NCI-H446 treated with DMSO at 0.1 percent for 48 hours (cell line): ENCODE measurements around the gene ETS2.

Experiments
- DNase-seq: peaks from one replicate; lab custom pipeline; 2025; lab: John Stamatoyannopoulos, UW

ETS2 gene

DNA sequence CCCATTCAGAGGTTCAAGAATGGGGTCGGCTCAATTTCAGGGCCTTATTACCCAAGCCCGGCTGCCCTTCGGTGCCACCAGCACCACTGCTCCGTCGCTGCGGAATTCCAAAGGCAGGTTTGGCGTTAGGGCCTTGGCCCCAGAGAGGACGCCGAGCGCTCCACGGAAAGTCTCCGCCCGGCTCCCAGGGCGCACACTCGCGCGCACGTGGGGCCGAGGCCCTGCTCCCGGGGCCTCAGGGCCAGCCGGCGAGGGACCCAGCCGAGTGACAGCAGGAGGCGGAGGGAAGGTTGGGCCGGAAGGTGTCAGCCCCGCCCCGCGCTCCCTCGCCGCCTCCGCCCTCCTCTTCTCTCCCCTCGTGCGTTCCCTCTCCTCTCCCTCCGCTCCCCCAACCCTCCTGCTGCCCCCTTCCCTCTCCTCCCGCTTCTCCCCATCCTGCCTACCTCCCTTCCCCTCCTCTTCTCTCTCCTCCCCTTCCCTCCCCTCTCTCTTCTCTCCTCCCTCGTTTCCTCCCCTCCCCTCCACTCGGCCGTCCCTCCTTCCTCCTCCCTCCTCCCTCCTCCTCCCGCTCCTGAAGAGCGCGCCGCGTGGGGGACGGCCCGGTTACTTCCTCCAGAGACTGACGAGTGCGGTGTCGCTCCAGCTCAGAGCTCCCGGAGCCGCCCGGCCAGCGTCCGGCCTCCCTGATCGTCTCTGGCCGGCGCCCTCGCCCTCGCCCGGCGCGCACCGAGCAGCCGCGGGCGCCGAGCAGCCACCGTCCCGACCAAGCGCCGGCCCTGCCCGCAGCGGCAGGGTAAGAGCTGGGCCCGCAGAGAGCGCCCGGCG is at the start of gene ETS2:
Gene ETS2, plus strand, starts transcription at position 602 of the 825 bp plus-strand sequence. CDS start 4,106 bp downstream, outside the sequence.
- peak; percentile 65 for DNase-seq

GRCh38 chr21:38756746-38757145 is 49.0 kb upstream of the ETS2 start:
- DNase-seq, result no peak

DNA sequence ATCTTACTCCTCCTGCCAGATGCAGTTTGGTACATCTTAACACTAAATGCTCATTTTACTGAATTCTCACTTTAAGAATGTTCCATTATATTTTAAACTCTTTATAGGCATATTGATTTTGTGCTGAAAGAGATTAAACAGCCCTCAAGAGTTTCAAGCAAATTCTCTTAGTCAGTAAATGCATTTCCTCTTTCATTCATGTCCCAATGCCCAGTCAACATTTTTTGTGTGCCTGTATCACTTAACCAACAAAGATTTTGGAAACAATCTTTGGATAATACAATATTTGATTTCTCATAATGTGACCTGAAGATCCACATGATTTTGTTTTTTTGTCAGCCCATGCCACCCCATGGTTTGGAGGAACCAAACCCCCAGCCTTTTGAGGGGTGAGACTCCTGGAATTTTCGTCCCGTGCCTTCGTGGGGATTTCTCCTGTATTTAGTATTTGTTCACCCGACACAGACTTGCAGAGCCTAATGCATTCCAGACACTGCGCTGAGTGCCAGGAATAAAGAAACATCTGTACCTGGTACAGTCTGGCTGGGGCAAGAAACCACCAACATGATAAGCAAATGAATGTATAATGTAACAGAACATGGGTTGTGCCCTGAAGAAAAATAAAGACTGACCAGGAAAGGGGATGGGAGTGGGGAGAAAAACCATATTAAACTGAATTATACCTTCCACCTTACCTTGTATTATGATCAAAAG is 47.1 kb upstream of the ETS2 start:
- no peak for DNase-seq

- no peak for DNase-seq
Observed at GRCh38 chr21:38759413-38759812, 46.3 kb upstream of the ETS2 start.

DNA sequence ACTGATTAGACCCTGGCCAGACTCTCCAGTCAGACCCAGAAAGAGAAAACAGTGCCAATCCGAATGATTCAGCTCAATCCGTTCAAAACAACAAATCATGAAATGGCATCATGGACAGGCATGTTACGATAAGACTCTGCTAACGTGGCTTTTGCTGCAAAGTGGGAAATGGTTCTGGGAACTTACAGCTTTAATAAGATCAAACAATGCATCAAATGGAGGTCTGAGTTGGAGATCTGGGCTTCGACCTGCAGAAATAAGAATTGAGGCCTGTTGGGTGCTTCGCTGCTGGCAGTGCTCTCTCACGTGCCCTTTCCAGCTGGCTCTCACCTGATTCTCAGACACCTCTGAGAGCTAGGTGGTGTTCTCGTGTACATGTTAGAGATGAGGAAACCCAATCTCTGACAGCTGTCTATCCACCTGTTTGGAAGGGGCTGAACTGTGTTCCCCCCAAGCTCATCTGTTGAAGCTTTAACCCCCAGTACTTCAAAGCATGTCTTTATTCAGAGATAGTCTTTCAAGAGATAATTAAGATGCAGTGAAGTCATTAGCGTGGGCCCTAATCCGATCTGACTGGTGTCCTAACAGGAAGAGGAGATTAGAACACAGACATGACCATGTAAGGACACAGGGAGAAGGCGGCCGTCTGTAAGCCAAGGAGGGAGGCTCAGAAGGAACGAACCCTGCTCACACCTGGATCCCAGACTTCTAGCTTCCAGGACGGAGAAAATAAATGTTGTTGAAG is 45.5 kb upstream of the ETS2 start:
- DNase-seq, result no peak

GRCh38 chr21:38760762-38761155 is 45.0 kb upstream of the ETS2 start:
- DNase-seq, result no peak

- no peak for DNase-seq
Observed at GRCh38 chr21:38761531-38761930, 44.2 kb upstream of the ETS2 start.

GRCh38 chr21:38765056-38765455 is 40.7 kb upstream of the ETS2 start:
- no peak for DNase-seq

DNA sequence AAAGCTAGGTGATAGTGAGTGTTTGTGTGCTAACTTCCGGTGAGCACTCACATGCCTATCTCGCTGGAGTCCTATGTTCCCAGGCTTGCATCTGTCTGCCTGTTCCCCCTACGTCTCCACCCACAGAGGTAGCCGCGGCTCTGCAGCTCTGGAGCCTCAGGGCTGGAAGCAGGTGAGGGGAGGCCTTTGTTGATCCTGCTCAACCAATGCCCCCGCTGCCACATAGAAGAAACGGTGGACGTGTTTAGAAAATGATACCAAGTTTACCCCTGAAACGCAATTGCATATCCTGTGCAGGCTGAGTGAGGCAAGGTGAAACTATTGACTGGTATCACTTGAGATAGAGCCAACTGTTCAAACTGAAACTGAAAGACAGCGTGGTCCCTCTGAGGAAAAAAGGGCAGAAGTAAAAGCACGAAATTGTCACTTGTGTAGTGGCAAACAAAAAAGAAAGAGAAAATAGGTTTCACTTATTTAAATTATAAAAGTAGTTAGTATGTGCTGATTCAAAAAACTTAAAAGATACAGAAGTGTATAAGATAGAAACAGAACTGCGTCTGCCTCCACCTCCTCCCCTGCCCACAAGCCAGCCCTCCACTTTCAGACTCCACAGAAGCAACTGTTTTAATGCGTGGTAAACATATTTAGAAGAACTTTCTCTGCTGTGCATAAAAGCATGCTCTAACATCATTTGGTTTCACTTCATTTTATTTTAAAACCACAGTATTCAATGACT is 38.6 kb upstream of the ETS2 start:
- DNase-seq, result no peak

- DNase-seq, result no peak
Observed at GRCh38 chr21:38768471-38769063, 37.2 kb upstream of the ETS2 start.

GRCh38 chr21:38769191-38769780 is 36.4 kb upstream of the ETS2 start:
- DNase-seq, result no peak

DNA sequence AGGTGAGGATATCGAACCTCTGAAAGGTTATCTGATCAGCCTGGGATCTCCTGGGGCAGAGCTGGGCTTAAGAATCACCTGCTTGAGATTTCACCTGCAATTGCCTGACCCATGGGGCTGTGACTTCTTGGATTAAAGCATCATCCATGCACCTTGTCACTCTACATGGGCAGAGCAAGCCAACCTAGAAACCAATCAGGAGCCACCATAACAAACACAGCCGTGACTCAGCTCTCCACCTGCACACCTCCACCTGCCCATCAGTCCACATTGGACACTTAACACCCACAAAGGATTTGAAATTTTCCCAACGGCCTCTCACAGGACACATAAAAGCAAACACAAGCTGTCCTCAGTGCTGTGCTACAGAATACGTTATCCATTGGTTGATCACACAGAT is 35.1 kb upstream of the ETS2 start:
- DNase-seq, result no peak

DNA sequence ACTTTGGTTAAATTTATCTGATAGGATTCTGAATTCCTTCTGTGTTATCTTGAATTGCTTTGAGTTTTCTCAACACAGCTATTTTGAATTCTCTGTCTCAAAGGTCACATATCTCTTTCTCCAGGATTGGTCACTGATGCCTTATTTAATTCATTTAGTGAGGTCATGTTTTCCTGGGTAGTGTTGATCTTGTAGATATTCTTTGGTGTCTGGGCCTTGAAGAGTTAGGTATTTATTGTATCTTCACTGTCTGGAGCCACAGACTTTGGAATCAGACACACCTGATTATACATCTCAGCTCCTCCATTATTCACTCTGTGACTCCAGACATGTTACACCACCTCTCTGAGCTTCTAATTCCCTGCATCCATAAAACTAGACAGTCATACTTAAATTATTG is 34.2 kb upstream of the ETS2 start:
- DNase-seq, result no peak

DNA sequence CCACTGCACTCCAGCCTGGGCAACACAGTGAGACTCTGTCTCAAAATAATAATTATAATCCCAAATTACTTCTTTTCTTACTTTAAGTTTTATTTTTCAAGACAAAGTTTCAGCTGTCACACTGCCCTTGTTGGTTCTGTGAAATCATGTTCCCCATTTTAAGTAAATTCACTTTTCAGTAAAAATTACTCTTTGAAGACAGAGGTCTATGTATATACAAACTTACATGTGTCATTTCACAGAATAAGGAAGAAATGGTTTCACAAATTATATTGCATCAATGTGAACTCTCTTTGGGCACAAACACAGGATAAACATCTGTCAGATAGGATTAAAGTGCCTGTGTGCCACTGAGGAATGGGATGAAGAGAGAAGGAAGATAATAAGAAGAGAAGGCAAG is 33.1 kb upstream of the ETS2 start:
- no peak for DNase-seq

GRCh38 chr21:38773099-38774061 is 32.3 kb upstream of the ETS2 start:
- no peak for DNase-seq

- DNase-seq, result no peak
Observed at GRCh38 chr21:38774152-38774551, 31.6 kb upstream of the ETS2 start.

GRCh38 chr21:38774586-38775285 is 31.0 kb upstream of the ETS2 start:
- no peak for DNase-seq

DNA sequence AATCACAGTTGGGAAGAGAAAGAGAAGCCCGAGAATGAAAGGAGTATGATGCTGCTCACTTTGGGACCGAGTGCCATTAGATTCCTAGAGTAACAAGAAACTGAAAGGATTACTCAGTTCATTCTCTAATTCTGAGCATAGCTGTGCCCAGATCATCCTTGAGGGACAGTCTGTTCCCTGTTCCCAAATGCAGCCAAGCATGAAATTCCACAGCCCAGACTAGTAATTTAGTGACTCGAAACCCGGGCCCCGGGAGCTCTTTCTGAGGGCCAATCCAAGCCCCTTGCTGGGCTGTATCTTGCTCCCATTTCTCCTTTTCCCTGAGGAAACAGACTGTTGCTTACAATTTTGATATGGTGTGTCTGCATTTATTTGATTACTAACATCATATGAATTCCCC is 30.0 kb upstream of the ETS2 start:
- DNase-seq, result no peak

- DNase-seq, result no peak
Observed at GRCh38 chr21:38777015-38777414, 28.7 kb upstream of the ETS2 start.
